ENCODE measurements around the gene ELOVL5. TPM values are rescaled to one million over a fixed set of nuclear protein-coding genes. Genes with fewer than 3 reads are reported as not detected.
A peak's percentile ranks its signal among the peaks of the same experiment; 100 is the strongest.

ELOVL5 gene
- total RNA-seq (ENCODE audit: low replicate concordance) = 137 and 185 TPM in 2 replicates

GRCh38 chr6:53348371-53349208 lies at the start of gene ELOVL5:
ELOVL5 (minus strand) TSS chr6:53348950; CDS start chr6:53295699, 53,251 bp downstream.
- H3K27me3 Mint-ChIP-seq (ENCODE audit: insufficient read depth, low read depth) = peaks cover 6% of the 10 kb centered on the region
- H3K4me3 Mint-ChIP-seq = peak within 1 kb of the TSS; percentile 98
- H3K9ac ChIP-seq = peak within 1 kb of the TSS; percentile 65
- H3K4me3 ChIP-seq = peak within 1 kb of the TSS; percentile 76
- H3K9me3 Mint-ChIP-seq = peaks cover 2% of the 10 kb centered on the region
- H3K36me3 ChIP-seq = no peaks in the 10 kb centered on the region
- H3K27ac ChIP-seq = peak within 1 kb of the TSS; percentile 83
- H4K20me1 ChIP-seq (ENCODE audit: low read depth) = peaks cover 43% of the 10 kb centered on the region
- H3K79me2 ChIP-seq (ENCODE audit: low read depth) = peaks cover 45% of the 10 kb centered on the region
- peak within 1 kb of the TSS; percentile 97 for H3K27ac Mint-ChIP-seq
- H3K9me3 ChIP-seq (ENCODE audit: low read depth) = no peaks in the 10 kb centered on the region
- H2AFZ ChIP-seq (replicated peaks) = peak within 1 kb of the TSS; percentile 65
- DNase-seq (ENCODE audit: low spot score) = peak; percentile 97
- peaks cover 21% of the 10 kb centered on the region for H3K4me1 Mint-ChIP-seq
- peak within 1 kb of the TSS; percentile 99 for H3K4me2 ChIP-seq
- peaks cover 16% of the 10 kb centered on the region for H3K27me3 ChIP-seq
- no peak for TF ChIP-seq CTCF (IDR thresholded peaks at IDR 0.05)
- TF ChIP-seq EZH2 (IDR thresholded peaks at IDR 0.05) = peak; percentile 51
- no peak for TF ChIP-seq EZH2phosphoT487 (IDR thresholded peaks at IDR 0.05)
- H3F3A ChIP-seq (ENCODE audit: low read depth) = peaks cover 18% of the 10 kb centered on the region
- H3K4me1 ChIP-seq = peaks cover 9% of the 10 kb centered on the region
- peaks cover 8% of the 10 kb centered on the region for H3K36me3 Mint-ChIP-seq

GRCh38 chr6:53397283-53397682 lies 48.5 kb upstream of the ELOVL5 start:
- H3F3A ChIP-seq (ENCODE audit: low read depth) = no peaks in the 10 kb centered on the region
- no peak overlapping the region for H2AFZ ChIP-seq (replicated peaks)
- no peaks in the 10 kb centered on the region for H3K36me3 Mint-ChIP-seq

GRCh38 chr6:53395986-53396385 lies 47.2 kb upstream of the ELOVL5 start:
- H3K27ac ChIP-seq = no peak overlapping the region
- no peak overlapping the region for H3K4me3 ChIP-seq
- H3K36me3 ChIP-seq = no peaks in the 10 kb centered on the region
- H3K4me2 ChIP-seq = no peak overlapping the region
- TF ChIP-seq CTCF (IDR thresholded peaks at IDR 0.05) = no peak
- no peak for TF ChIP-seq EZH2 (IDR thresholded peaks at IDR 0.05)
- no peak for TF ChIP-seq EZH2phosphoT487 (IDR thresholded peaks at IDR 0.05)
- H3K79me2 ChIP-seq (ENCODE audit: low read depth) = no peaks in the 10 kb centered on the region
- Mint-ChIP-seq H3K4me1 (no peaks in the 10 kb centered on the region), H3K27me3 (ENCODE audit: insufficient read depth, low read depth) (no peaks in the 10 kb centered on the region), H3K27ac (no peak overlapping the region), H3K36me3 (no peaks in the 10 kb centered on the region), H3K9me3 (no peaks in the 10 kb centered on the region), H3K4me3 (no peak overlapping the region)
- no peaks in the 10 kb centered on the region for H4K20me1 ChIP-seq (ENCODE audit: low read depth)
- DNase-seq (ENCODE audit: low spot score) = no peak
- no peak overlapping the region for H3K9ac ChIP-seq
- H3F3A ChIP-seq (ENCODE audit: low read depth) = no peaks in the 10 kb centered on the region
- no peaks in the 10 kb centered on the region for H3K9me3 ChIP-seq (ENCODE audit: low read depth)
- H3K4me1 ChIP-seq = no peaks in the 10 kb centered on the region
- no peaks in the 10 kb centered on the region for H3K27me3 ChIP-seq
- no peak overlapping the region for H2AFZ ChIP-seq (replicated peaks)

More at GRCh38 chr6:53397283-53397682, 48.5 kb upstream of the ELOVL5 start:
- Histone ChIP-seq H3K27ac (no peak overlapping the region), H3K27me3 (no peaks in the 10 kb centered on the region), H3K9ac (no peak overlapping the region), H3K4me3 (no peak overlapping the region), H3K79me2 (ENCODE audit: low read depth) (no peaks in the 10 kb centered on the region), H3K36me3 (no peaks in the 10 kb centered on the region), H3K4me1 (no peaks in the 10 kb centered on the region), H3K9me3 (ENCODE audit: low read depth) (no peaks in the 10 kb centered on the region), H4K20me1 (ENCODE audit: low read depth) (no peaks in the 10 kb centered on the region), H3K4me2 (no peak overlapping the region)
- Mint-ChIP-seq H3K27me3 (ENCODE audit: insufficient read depth, low read depth) (no peaks in the 10 kb centered on the region), H3K4me3 (no peak overlapping the region), H3K9me3 (no peaks in the 10 kb centered on the region), H3K27ac (no peak overlapping the region), H3K4me1 (no peaks in the 10 kb centered on the region)
- TF ChIP-seq EZH2 (IDR thresholded peaks at IDR 0.05) (no peak), CTCF (IDR thresholded peaks at IDR 0.05) (no peak), EZH2phosphoT487 (IDR thresholded peaks at IDR 0.05) (no peak)
- no peak for DNase-seq (ENCODE audit: low spot score)

All from neural progenitor cell (in vitro differentiated cells).